Measurements from ENCODE around the gene HDGFL1.

The HDGFL1 gene

GRCh38 chr6:22556266-22556665 lies 13.1 kb upstream of the HDGFL1 start:
- H3K9ac ChIP-seq (ENCODE audit: low read length) = no peak overlapping the region
- no peak overlapping the region for H2AFZ ChIP-seq (ENCODE audit: low read depth, low read length, severe bottlenecking)
- no peaks in the 10 kb centered on the region for H3K9me2 ChIP-seq (replicated peaks; ENCODE audit: insufficient read depth, low read length)
- 0 out of 2 replicates have a peak, but pooled peaks cover 3% of the 10 kb centered on the region for H3K9me3 ChIP-seq (ENCODE audit: insufficient read depth, low read length)
- H3K27me3 ChIP-seq (ENCODE audit: low read length) = peaks cover 3% of the 10 kb centered on the region; the same call in 1 of the 2 replicates
- no peaks in the 10 kb centered on the region for H4K20me1 ChIP-seq (ENCODE audit: low read depth, low read length)
- H3K27ac ChIP-seq (ENCODE audit: low read depth, low read length) = no peak overlapping the region
- no peak overlapping the region for H3K4me2 ChIP-seq (ENCODE audit: low read depth, low read length, poor library complexity, severe bottlenecking)
- H3K79me2 ChIP-seq (ENCODE audit: insufficient read depth, low read length) = no peaks in the 10 kb centered on the region
- no peak overlapping the region for H3K4me3 ChIP-seq (ENCODE audit: insufficient read depth, low read length, poor library complexity, severe bottlenecking)
- H3F3A ChIP-seq (ENCODE audit: insufficient read depth) = no peaks in the 10 kb centered on the region
- TF ChIP-seq CTCF (IDR thresholded peaks at IDR 0.05; ENCODE audit: insufficient read depth, low read length, poor library complexity, severe bottlenecking) (no peak), EZH2phosphoT487 (conservative IDR thresholded peaks at IDR 0.05; ENCODE audit: low read length) (no peak)
- no peaks in the 10 kb centered on the region for H3K36me3 ChIP-seq (ENCODE audit: low read length)

GRCh38 chr6:22557007-22557406 lies 12.4 kb upstream of the HDGFL1 start:
- Histone ChIP-seq H3K27me3 (ENCODE audit: low read length) (peaks cover 3% of the 10 kb centered on the region; the same call in 1 of the 2 replicates), H3K9me2 (replicated peaks; ENCODE audit: insufficient read depth, low read length) (no peaks in the 10 kb centered on the region), H3K4me3 (ENCODE audit: insufficient read depth, low read length, poor library complexity, severe bottlenecking) (no peak overlapping the region), H3K27ac (ENCODE audit: low read depth, low read length) (no peak overlapping the region), H3K9me3 (ENCODE audit: insufficient read depth, low read length) (0 out of 2 replicates have a peak, but pooled peaks cover 3% of the 10 kb centered on the region), H3K79me2 (ENCODE audit: insufficient read depth, low read length) (no peaks in the 10 kb centered on the region), H3F3A (ENCODE audit: insufficient read depth) (no peaks in the 10 kb centered on the region), H4K20me1 (ENCODE audit: low read depth, low read length) (no peaks in the 10 kb centered on the region), H3K9ac (ENCODE audit: low read length) (no peak overlapping the region), H3K4me2 (ENCODE audit: low read depth, low read length, poor library complexity, severe bottlenecking) (no peak overlapping the region), H2AFZ (ENCODE audit: low read depth, low read length, severe bottlenecking) (no peak overlapping the region), H3K36me3 (ENCODE audit: low read length) (no peaks in the 10 kb centered on the region)
- TF ChIP-seq EZH2phosphoT487 (conservative IDR thresholded peaks at IDR 0.05; ENCODE audit: low read length) (no peak), CTCF (IDR thresholded peaks at IDR 0.05; ENCODE audit: insufficient read depth, low read length, poor library complexity, severe bottlenecking) (no peak)

GRCh38 chr6:22558288-22558882 lies 11.0 kb upstream of the HDGFL1 start:
- no peak overlapping the region for H2AFZ ChIP-seq (ENCODE audit: low read depth, low read length, severe bottlenecking)
- no peaks in the 10 kb centered on the region for H3K36me3 ChIP-seq (ENCODE audit: low read length)
- H3F3A ChIP-seq (ENCODE audit: insufficient read depth) = no peaks in the 10 kb centered on the region
- TF ChIP-seq CTCF (IDR thresholded peaks at IDR 0.05; ENCODE audit: insufficient read depth, low read length, poor library complexity, severe bottlenecking) (no peak), EZH2phosphoT487 (conservative IDR thresholded peaks at IDR 0.05; ENCODE audit: low read length) (no peak)
- no peak overlapping the region for H3K27ac ChIP-seq (ENCODE audit: low read depth, low read length)
- no peaks in the 10 kb centered on the region for H3K9me2 ChIP-seq (replicated peaks; ENCODE audit: insufficient read depth, low read length)
- H3K9me3 ChIP-seq (ENCODE audit: insufficient read depth, low read length) = 0 out of 2 replicates have a peak, but pooled peaks cover 3% of the 10 kb centered on the region
- H3K4me3 ChIP-seq (ENCODE audit: insufficient read depth, low read length, poor library complexity, severe bottlenecking) = no peak overlapping the region
- H3K9ac ChIP-seq (ENCODE audit: low read length) = no peak overlapping the region
- no peaks in the 10 kb centered on the region for H4K20me1 ChIP-seq (ENCODE audit: low read depth, low read length)
- peaks cover 3% of the 10 kb centered on the region; the same call in 1 of the 2 replicates for H3K27me3 ChIP-seq (ENCODE audit: low read length)
- H3K4me2 ChIP-seq (ENCODE audit: low read depth, low read length, poor library complexity, severe bottlenecking) = no peak overlapping the region
- H3K79me2 ChIP-seq (ENCODE audit: insufficient read depth, low read length) = no peaks in the 10 kb centered on the region
